Measurements from ENCODE around the gene LAMA3.

GRCh38 chr18:23763343-23763742, 74.1 kb downstream of the LAMA3 start:
- TF ChIP-seq POLR2A (IDR thresholded peaks at IDR 0.05; ENCODE audit: low read length) (no peak), GATA1 (IDR thresholded peaks at IDR 0.05; ENCODE audit: low read depth, low read length) (no peak)

Measured in erythroblast (primary cell).